Activated T-helper 9 cell treated with anti-CD3 and anti-CD28 coated beads, Interleukin-2, amount 50 U/mL, for 16 hours (primary cell): Measurements from ENCODE around the gene CRCP.
"Not testable (repeated sequence)": the region's sequence is repeated elsewhere in the genome, so short reads cannot be mapped to it uniquely, and the experiment has no call there.

ENCODE experiments used
- DNase-seq: peaks from one replicate; pipeline ENCODE4 v3.0.0-alpha.2; 2020; ENCODE audit warnings: low read depth

Gene CRCP

DNA sequence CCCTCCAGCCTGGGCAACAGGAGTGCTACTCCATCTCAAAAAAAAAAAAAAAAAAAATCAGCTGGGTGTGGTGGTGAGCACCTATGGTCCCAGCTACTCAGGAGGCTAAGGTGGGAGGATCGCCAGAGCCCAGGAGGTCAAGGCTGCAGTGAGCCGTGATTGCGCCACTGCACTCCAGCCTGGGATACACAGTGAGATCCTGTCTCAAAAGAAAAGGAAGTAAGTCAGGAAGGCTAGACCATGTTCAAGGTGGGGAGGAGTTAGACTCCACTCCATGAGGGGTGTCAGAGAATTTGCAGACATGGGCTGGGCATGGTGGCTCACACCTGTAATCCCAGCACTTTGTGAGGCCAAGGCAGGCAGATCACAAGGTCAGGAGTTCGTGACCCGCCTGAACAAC, 6.2 kb upstream of the CRCP start:
- DNase-seq, result not testable (repeated sequence)

DNA sequence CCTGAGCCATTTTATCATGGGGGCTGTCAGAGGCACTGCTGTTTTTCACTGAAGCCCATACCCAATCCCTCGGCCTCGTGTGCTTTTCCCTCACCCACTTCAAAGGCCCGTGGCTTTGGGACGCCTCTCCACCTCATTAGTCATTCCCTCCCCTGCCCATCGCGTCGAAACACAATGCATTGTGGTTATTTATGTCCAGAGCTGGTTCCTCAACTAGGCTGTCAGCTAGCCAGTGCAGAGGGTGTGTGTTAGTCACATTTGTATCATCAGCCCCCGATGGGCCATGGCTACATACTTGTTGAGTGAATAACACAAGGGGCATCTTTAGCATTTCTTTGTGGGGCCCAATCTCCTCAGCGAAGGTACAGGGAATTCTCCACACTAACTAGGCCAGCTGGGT, 3.8 kb upstream of the CRCP start:
- DNase-seq, result no peak

DNA sequence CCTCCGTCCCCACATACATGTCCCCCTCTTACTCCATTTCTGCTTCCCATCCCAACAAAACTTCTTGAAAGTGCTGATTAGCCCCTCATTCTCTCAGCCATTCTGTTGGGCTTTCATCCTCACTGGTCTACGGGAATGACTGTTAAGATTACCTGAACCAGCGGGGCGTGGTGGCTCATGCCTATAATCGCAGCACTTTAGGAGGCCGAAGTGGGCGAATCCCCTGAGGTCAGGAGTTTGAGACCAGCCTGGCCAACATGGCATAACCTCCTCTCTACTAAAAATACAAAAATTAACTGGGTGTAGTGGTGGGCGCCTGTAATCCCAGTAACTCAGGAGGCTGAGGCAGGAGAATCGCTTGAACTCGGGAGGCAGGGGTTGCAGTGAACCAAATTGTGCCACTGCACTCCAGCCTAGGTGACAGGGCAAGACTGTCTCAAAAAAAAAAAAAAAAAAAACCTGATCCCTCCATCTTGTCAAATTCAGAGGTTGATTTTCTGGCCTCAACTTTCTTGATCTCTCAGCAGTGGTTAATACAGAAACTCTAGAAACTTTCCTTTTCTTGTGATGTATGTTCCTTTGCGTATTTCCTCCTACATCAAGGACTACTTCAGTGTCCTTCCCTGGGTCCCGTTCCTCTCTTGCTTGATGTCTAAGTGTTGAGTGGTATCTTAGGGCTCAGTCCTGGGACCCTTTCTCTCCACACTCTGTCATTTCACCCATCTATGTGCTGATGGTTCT, 2.2 kb downstream of the CRCP start:
- not testable (repeated sequence) for DNase-seq

- DNase-seq, result no peak
Observed at GRCh38 chr7:66118603-66119002, 4.0 kb downstream of the CRCP start.

- no peak for DNase-seq
Observed at GRCh38 chr7:66119245-66119850, 4.7 kb downstream of the CRCP start.

GRCh38 chr7:66123175-66123528, 8.5 kb downstream of the CRCP start:
- no peak for DNase-seq

GRCh38 chr7:66124569-66124861, 9.9 kb downstream of the CRCP start:
- not testable (repeated sequence) for DNase-seq

GRCh38 chr7:66125052-66125694, 10.5 kb downstream of the CRCP start:
- no peak for DNase-seq

- DNase-seq, result not testable (repeated sequence)
Observed at GRCh38 chr7:66125781-66126352, 11.2 kb downstream of the CRCP start.

- not testable (repeated sequence) for DNase-seq
Observed at GRCh38 chr7:66127172-66127571, 12.5 kb downstream of the CRCP start.

DNA sequence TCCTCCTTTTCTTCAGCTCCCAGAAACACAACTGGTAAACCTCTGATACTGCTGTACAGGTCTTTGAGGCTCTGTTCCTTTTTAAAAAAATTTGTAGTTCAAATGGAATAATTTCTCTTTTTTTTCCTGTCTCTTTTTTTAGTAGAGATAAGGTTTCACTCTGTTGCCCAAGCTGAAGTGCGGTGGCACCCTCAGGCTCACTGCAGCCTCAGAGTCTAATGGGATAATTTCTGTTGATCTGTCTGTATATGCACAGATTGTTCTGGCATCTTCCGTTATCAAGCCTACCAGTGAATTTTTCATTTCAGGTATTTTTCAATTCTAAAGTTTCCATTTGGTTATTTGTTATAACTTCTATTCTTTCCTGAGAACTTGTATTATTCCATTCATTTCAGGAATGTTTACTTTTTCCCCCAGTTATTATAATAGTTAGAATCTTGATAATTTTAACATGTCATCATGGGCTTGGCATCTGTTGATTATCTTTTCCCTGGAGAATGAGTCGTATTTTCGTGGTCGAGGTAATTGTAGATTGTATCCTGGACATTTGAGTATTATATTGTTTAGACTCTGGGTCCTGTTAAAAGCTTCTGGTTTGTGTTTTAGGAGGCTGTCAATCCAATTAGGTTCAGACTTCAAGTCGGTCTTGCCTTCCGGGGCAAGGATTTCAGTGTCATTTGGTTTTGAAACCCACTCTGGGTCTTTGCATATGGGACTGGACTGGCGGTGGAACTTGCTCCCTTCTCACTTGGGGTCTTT, 24.5 kb downstream of the CRCP start:
- DNase-seq, result no peak

DNA sequence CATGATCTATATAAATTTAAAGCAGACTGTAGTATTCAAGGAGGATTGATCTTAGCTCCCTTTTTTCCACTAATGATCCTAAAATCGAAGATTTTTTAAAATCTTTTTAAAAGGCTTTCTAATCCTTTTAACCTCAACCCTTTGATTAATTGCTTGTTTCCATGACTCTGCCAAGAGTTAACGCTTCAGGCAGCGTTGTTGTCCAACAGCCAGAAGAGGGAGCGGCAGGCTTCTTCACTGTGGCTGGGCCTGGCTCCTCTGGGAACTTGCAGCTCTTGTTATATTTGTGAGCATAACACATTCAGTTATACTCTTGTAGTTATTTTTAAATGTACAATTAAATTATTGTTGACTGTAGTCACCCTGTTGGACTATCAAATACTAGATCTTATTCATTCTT, 26.3 kb downstream of the CRCP start:
- DNase-seq, result no peak

DNA sequence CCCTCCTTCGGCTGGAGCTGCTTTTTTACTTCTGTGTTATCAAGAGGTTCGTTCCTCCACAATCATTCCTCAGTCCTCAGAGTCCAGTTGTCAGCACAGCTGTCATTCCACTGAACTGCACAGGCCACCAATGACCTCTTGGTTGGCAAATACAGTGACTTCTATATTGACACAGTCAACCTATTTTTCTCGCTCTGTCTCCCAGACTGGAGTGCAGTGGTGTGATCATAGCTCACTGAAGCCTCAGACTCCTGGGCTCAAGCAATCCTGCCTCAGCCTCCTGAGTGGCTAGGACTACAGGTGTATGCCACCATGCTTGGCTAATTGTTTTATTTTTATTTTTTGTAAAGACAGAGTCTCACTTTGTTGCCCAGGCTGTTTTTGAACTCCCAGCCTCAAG, 27.7 kb downstream of the CRCP start:
- DNase-seq, result no peak

DNA sequence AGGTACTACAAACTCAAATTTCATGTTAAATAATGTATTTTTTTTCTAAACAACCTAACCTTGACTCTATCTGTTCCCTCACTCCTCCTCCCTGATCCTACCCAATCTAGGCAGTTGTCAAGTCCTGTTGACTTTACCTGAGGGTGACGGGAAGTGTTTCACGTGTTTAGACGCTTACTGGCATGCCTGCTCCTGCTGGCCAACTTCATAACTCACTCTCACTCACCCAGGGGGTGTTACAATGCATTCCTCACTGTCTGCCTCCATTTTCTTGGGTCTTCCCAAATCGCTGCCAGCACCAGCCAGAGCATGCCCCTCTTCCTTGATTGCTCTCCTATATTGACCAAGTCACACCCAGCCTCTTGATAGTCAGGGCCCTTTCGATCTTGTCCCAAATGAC, 28.3 kb downstream of the CRCP start:
- DNase-seq, result no peak

GRCh38 chr7:66143876-66144332, 29.3 kb downstream of the CRCP start:
- DNase-seq, result no peak

DNA sequence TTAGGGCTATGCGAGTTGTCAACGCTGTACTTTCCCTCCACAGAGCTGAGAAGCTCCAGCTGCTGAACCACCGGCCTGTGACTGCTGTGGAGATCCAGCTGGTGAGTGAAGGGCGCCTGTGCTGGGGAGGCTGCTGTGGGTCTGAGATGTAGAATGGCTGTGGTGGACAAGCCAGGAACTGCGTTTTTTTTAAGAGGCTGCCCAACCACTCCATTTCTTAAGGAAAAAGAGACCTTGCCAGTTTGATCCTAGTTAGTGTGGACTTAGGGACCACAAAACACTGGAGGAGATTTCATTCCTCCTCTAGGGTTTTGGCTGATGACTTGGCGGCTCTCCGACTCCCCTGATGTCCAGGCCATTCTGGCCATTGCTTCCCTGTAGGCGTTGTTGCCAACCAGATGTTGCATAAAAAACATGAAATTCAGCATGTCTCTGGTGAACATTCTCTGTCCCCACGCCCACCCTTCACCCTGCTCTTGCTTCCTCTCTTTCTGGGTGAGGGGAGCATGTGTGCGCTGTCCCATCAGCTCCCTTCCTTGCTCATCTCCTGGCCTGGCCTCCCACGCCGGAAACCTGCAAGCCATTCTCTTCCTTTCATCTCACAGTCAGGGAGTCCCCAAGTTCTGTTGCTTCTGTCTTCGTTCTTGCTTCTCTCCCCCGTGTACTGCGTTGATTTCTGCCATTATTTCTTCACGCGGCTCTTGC, 30.9 kb downstream of the CRCP start:
- no peak for DNase-seq

DNA sequence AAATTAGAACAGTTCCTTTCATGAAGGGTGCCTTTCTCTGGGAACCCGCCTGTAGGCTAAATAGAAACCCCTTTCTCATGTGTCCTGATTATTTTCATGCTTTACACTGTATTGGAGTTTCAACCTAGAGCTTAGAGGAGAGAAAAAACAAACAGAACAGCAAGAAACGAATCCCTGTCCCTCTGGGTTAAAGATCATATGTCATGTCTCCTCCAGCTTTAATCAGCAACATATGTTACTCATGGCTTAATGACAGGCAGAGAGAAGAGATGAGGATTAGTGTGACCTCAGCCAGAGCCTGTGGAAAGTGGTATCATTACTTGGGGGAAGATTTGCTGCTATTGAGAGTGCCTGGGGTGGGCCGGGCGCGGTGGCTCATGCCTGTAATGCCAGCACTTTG, 32.1 kb downstream of the CRCP start:
- DNase-seq, result no peak

GRCh38 chr7:66147657-66148056, 33.0 kb downstream of the CRCP start:
- not testable (repeated sequence) for DNase-seq

DNA sequence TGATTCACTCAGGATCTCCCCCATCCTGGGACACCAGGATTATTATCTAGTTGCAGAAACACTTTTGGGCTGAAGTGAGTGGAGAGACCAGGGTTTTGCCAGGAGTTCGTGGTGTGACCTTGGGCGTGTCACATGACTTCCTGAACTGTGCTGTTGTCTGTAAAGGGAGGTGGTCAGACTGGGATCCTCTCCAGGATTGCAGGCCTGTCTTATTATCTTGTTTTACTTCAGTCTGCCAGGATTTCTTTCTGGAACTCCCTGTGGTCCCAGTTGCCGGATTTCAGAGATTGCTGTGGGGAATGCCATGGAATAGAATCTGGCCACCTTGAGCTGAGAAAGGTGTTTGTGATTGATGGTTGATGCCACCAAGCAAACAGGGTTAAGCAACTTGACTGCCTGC, 35.8 kb downstream of the CRCP start:
- DNase-seq, result no peak

- DNase-seq, result no peak
Observed at GRCh38 chr7:66152371-66153191, 37.9 kb downstream of the CRCP start.

- no peak for DNase-seq
Observed at GRCh38 chr7:66153691-66154090, 39.0 kb downstream of the CRCP start.
